H1 (cell line): ENCODE data around the gene KHSRP. TPM values are rescaled to one million over a fixed set of nuclear protein-coding genes. Genes with fewer than 3 reads are reported as not detected.

Source experiments
- CTCF ChIA-PET: fragments of 300-600 bp; sonication (Branson Sonifier 250); formaldehyde crosslinking; loops from one replicate; lab custom pipeline; 2021; ENCODE audit not compliant: partially characterized antibody; lab: Charles Lee
- POLR2A ChIA-PET: fragments of 300-600 bp; sonication (Branson Sonifier 250); formaldehyde crosslinking; loops from one replicate; lab custom pipeline; 2021; ENCODE audit warnings: inconsistent platforms; ENCODE audit not compliant: partially characterized antibody; lab: Charles Lee
- DNase-seq, 2 experiments: peaks; one replicate each; pipeline versions ENCODE4 v3.0.0 to v3.0.0-alpha.2; 2010 to 2022; ENCODE audit warnings: low spot score in 2 of 2, low read depth in 1 of 2, mixed read lengths in 1 of 2
- FAIRE-seq: peaks from 2 replicates; lab custom pipeline; 2011; peaks lifted over from hg19 to GRCh38; lab: Jason Lieb, UNC
- H2AFZ ChIP-seq: 2 replicates; pipeline ENCODE4 v1.8.1; 2012; ENCODE audit warnings: low read length, inconsistent platforms
- H2AK5ac ChIP-seq: 2 replicates; pipeline ENCODE4 v1.6.1; 2013; ENCODE audit warnings: low read depth, low read length
- H2BK120ac ChIP-seq: replicated peaks from 2 replicates; pipeline ENCODE3; 2013; ENCODE audit warnings: low read depth, low read length, inconsistent platforms
- H2BK12ac ChIP-seq: 2 replicates; pipeline ENCODE4 v1.6.1; 2013; ENCODE audit warnings: low read depth, low read length
- H2BK15ac ChIP-seq: 2 replicates; pipeline ENCODE4 v1.6.1; 2013; ENCODE audit warnings: low read length
- H2BK20ac ChIP-seq: 2 replicates; pipeline ENCODE4 v1.6.1; 2013; ENCODE audit warnings: low read length
- H2BK5ac ChIP-seq: 2 replicates; pipeline ENCODE4 v1.6.1; 2013; ENCODE audit warnings: low read depth, low read length
- H3K14ac ChIP-seq: 2 replicates; pipeline ENCODE4 v1.6.1; 2013; ENCODE audit warnings: inconsistent platforms; ENCODE audit not compliant: insufficient read length
- H3K18ac ChIP-seq: 2 replicates; pipeline ENCODE4 v1.6.1; 2013; ENCODE audit warnings: low read length; ENCODE audit errors: extremely low read depth
- H3K23ac ChIP-seq: 2 replicates; pipeline ENCODE4 v1.6.1; 2013; ENCODE audit warnings: inconsistent platforms; ENCODE audit not compliant: insufficient read length
- H3K23me2 ChIP-seq: 2 replicates; pipeline ENCODE4 v1.6.1; 2013; ENCODE audit warnings: low read depth, low read length
- H3K27ac ChIP-seq: 2 replicates; pipeline ENCODE4 v1.6.1; 2011; ENCODE audit warnings: low read depth, low read length, inconsistent platforms
- H3K27me3 ChIP-seq, 4 experiments: replicated peaks in 1 of 4; 1 replicate in 1 of 4; 2 replicates in 3 of 4; pipeline versions ENCODE4 v1.6.1 to v1.8.1; 2011 to 2013; ENCODE audit warnings: low read length in 3 of 4, mild to moderate bottlenecking in 3 of 4, inconsistent platforms in 2 of 4, mixed read lengths in 2 of 4, moderate library complexity in 1 of 4; ENCODE audit not compliant: control insufficient read depth in 3 of 4, insufficient read depth in 3 of 4; ENCODE audit errors: extremely low read depth in 1 of 4
- H3K36me3 ChIP-seq, 4 experiments: 2 replicates each; pipeline versions ENCODE4 v1.6.1 to v1.8.1; 2011 to 2013; ENCODE audit warnings: mild to moderate bottlenecking in 4 of 4, low read length in 3 of 4, moderate library complexity in 2 of 4, control low read depth in 1 of 4, inconsistent platforms in 1 of 4; ENCODE audit not compliant: insufficient read depth in 4 of 4, control insufficient read depth in 2 of 4
- H3K4ac ChIP-seq: replicated peaks from 2 replicates; pipeline ENCODE3; 2013; ENCODE audit warnings: low read length, low read depth, mixed read lengths, inconsistent platforms; ENCODE audit not compliant: insufficient read length
- H3K4me1 ChIP-seq, 4 experiments: replicated peaks in 1 of 4; 1 replicate in 1 of 4; 2 replicates in 3 of 4; pipeline versions ENCODE4 v1.6.1 to v1.8.1; 2011 to 2013; ENCODE audit warnings: low read length in 3 of 4, inconsistent platforms in 2 of 4, mixed read lengths in 1 of 4; ENCODE audit not compliant: insufficient read depth in 4 of 4, control insufficient read depth in 3 of 4
- H3K4me2 ChIP-seq, 2 experiments: 2 replicates each; pipeline versions ENCODE4 v1.6.1 to v1.8.1; 2011 to 2013; ENCODE audit warnings: low read depth in 2 of 2, low read length in 2 of 2, control low read depth in 1 of 2, inconsistent platforms in 1 of 2, mild to moderate bottlenecking in 1 of 2; ENCODE audit not compliant: insufficient read depth in 1 of 2
- H3K4me3 ChIP-seq, 4 experiments: fragments of 200-600, 300-600 bp in 1 of 4; sonication (generic), shearing (Covaris generic), sonication (Bioruptor Twin) in 1 of 4; 2 replicates each; pipeline versions ENCODE4 v1.5.1 to v1.8.1; 2011 to 2016; ENCODE audit warnings: low read length in 4 of 4, low read depth in 3 of 4, control low read depth in 2 of 4, inconsistent platforms in 2 of 4, mild to moderate bottlenecking in 2 of 4, mixed read lengths in 1 of 4, moderate library complexity in 1 of 4; ENCODE audit not compliant: insufficient read depth in 2 of 4; ENCODE audit errors: extremely low read depth in 1 of 4
- H3K56ac ChIP-seq: replicated peaks from 2 replicates; pipeline ENCODE3; 2013; ENCODE audit warnings: low read depth, mild to moderate bottlenecking, mixed read lengths, low read length, inconsistent platforms; ENCODE audit not compliant: insufficient read length
- H3K79me1 ChIP-seq: 2 replicates; pipeline ENCODE4 v1.6.1; 2013; ENCODE audit warnings: low read depth, low read length, control low read depth
- H3K79me2 ChIP-seq, 2 experiments: 2 replicates each; pipeline versions ENCODE4 v1.6.1 to v1.8.1; 2012 to 2013; ENCODE audit warnings: low read length in 2 of 2, mild to moderate bottlenecking in 2 of 2, inconsistent platforms in 1 of 2; ENCODE audit not compliant: insufficient read depth in 2 of 2, control insufficient read depth in 1 of 2
- H3K9ac ChIP-seq, 4 experiments: replicated peaks in 1 of 4; 1 replicate in 1 of 4; 2 replicates in 3 of 4; pipeline versions ENCODE4 v1.6.1 to v1.8.1; 2011 to 2013; ENCODE audit warnings: low read depth in 3 of 4, low read length in 3 of 4, control low read depth in 2 of 4, mild to moderate bottlenecking in 2 of 4, moderate library complexity in 2 of 4, inconsistent platforms in 1 of 4; ENCODE audit errors: extremely low read depth in 1 of 4
- H3K9me3 ChIP-seq, 2 experiments: 2 replicates each; pipeline versions ENCODE4 v1.6.1 to v1.8.1; 2012 to 2013; ENCODE audit warnings: mild to moderate bottlenecking in 2 of 2, moderate library complexity in 2 of 2, control low read depth in 1 of 2, inconsistent platforms in 1 of 2, low read depth in 1 of 2, low read length in 1 of 2, mixed read lengths in 1 of 2; ENCODE audit not compliant: insufficient read depth in 2 of 2
- H4K20me1 ChIP-seq, 2 experiments: replicated peaks in 1 of 2; 2 replicates each; pipeline versions ENCODE3 to v1.8.1; 2011 to 2013; ENCODE audit warnings: inconsistent platforms in 2 of 2, low read length in 2 of 2, mild to moderate bottlenecking in 1 of 2; ENCODE audit not compliant: insufficient read depth in 2 of 2, control insufficient read depth in 1 of 2
- H4K5ac ChIP-seq: 2 replicates; pipeline ENCODE4 v1.6.1; 2013; ENCODE audit warnings: low read length, low read depth, mixed read lengths, inconsistent platforms; ENCODE audit not compliant: insufficient read length
- H4K8ac ChIP-seq: 2 replicates; pipeline ENCODE4 v1.8.0; 2013; ENCODE audit warnings: mild to moderate bottlenecking, moderate library complexity, low read length, inconsistent platforms; ENCODE audit not compliant: insufficient read depth; ENCODE audit errors: extremely low read depth
- H4K91ac ChIP-seq: replicated peaks from 2 replicates; pipeline ENCODE3; 2013; ENCODE audit warnings: low read length, mixed read lengths, inconsistent platforms; ENCODE audit not compliant: insufficient read length
- CEBPB ChIP-seq: IDR thresholded peaks from 2 replicates; pipeline ENCODE4 v1.6.1; 2012; ENCODE audit warnings: low read depth, low read length
- WGBS, 2 experiments: shearing (Covaris generic) in 1 of 2; methylation state at CpG; one replicate each; pipeline versions ENCODE4 v1.1.6 to v1.1.7; 2013 to 2015; ENCODE audit warnings: low lambda C conversion rate in 2 of 2, mixed read lengths in 2 of 2, inconsistent platforms in 1 of 2, low coverage in 1 of 2, missing lambda C conversion rate in 1 of 2; ENCODE audit not compliant: insufficient replicate concordance in 2 of 2, insufficient coverage in 1 of 2, insufficient read length in 1 of 2; ENCODE audit errors: extremely low coverage in 1 of 2, missing lambda C conversion rate in 1 of 2; 5-methylcytosine and 5-hydroxymethylcytosine counted together
- polyA plus RNA-seq, 7 experiments: library from polyadenylated mRNA; depleted of rRNA in 3 of 7; stranded (reverse) in 5 of 7; unstranded in 2 of 7; fragments of >200 nt in 5 of 7; fragments of 200-250 nt in 2 of 7; gene quantifications; 1 replicate in 5 of 7; 2 replicates in 1 of 7; 4 replicates in 1 of 7; pipeline versions ENCODE4 v1.2.1 to v1.2.3, GENCODE V29; 2011 to 2013; ENCODE audit warnings: missing spikeins in 2 of 7, mixed read lengths in 2 of 7
- total RNA-seq: library from RNA; stranded (reverse); fragmentation: NEBNext Ultra II Directional; extraction: Animal tissue kit (Norgen Biotek cat#: 25700); gene quantifications from 2 replicates; pipeline ENCODE4 v1.2.1, GENCODE V29; 2021

Gene KHSRP
- total and polyA plus RNA-seq, 2 of the 8 experiments (the other 6 are each of a cell fraction or from before 2014, with no cell fraction given), result 143 to 573 TPM

DNA sequence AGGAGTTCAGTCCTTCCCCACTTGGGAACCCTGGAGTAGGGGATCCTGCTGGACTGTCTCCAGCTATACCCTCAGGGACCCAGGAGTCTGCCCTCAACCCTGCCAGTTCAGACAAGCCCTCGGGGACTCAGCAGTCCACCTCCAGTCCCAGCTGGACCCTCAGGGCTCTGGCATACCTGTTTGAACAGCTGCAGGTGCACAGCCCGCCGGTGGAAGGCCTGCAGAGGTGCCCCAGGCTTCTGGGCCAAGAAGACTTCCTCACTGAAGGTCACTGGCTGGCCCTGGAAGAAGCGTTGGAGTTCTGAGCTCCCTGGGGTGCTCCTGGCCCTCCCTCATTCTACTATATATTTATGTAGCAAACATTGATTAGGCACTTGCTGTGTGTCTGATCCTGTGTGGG is 48.1 kb upstream of the KHSRP start:
- Histone ChIP-seq H3K4me2 (no peak overlapping the region), H3K14ac (no peak overlapping the region), H2BK5ac (no peak overlapping the region), H2BK20ac (no peak overlapping the region), H3K79me2 (no peaks in the 10 kb centered on the region), H2AFZ (no peak overlapping the region), H3K18ac (no peak overlapping the region), H3K79me1 (no peaks in the 10 kb centered on the region), H3K4me1 (peaks cover 0 to 14% (median 4%) of the 10 kb centered on the region in 4 experiments; a peak in 5 of 7 replicates), H4K20me1 (peaks cover 0 to 3% of the 10 kb centered on the region in 2 experiments)
- TF ChIP-seq CEBPB, result no peak
- TF ChIP-seq, all 59 proteins: peak for 0
- no peak overlapping the region for H3K4me3 ChIP-seq
- H3K4ac ChIP-seq, result no peak overlapping the region
- no peaks in the 10 kb centered on the region; a peak in 1 of 8 replicates for H3K36me3 ChIP-seq
- ChIA-PET POLR2A (interaction anchor here (0.9 kb wide), 1 partner anchor 13 kb away, joined by 3 read pairs; the partner anchor contains the start of gene SLC25A23), CTCF (interaction anchor here (1.3 kb wide), 1 partner anchor 9 kb away, joined by 4 read pairs; the partner anchor contains the start of gene DENND1C)
- H4K8ac ChIP-seq, result no peak overlapping the region
- H3K27ac ChIP-seq, result no peak overlapping the region
- no peak overlapping the region for H4K5ac ChIP-seq
- H3K23ac ChIP-seq, result no peak overlapping the region
- WGBS, 2 experiments, result 98% methylated on average over 4 of the region's 4 CpGs; no CpG with 5 or more reads in 1 of the 2 experiments
- H2AK5ac ChIP-seq, result no peak overlapping the region
- no peaks in the 10 kb centered on the region for H3K9me3 ChIP-seq
- H2BK12ac ChIP-seq, result no peak overlapping the region
- H3K23me2 ChIP-seq, result peaks cover 14% of the 10 kb centered on the region
- H3K27me3 ChIP-seq, result peaks cover 0 to 16% (median 9%) of the 10 kb centered on the region in 4 experiments; a peak in 6 of 7 replicates
- DNase-seq, result no peak
- no peak overlapping the region for H4K91ac ChIP-seq
- no peak overlapping the region for H3K56ac ChIP-seq
- FAIRE-seq, result no peak
- no peak overlapping the region for H2BK15ac ChIP-seq
- no peak overlapping the region for H3K9ac ChIP-seq
- no peak overlapping the region for H2BK120ac ChIP-seq
